Stimulated activated memory B cell treated with anti-CD40 and anti-IgM and Interleukin-4, amounts not matched to agents 10 μg/mL and 1 μg/mL and 100 μg/mL, for 72 hours (primary cell): ENCODE measurements around the gene POLR1H.

Source experiments
- ATAC-seq: fragments of 150-1000 bp; cut with Tn5 transposase; 2 replicates; pipeline ENCODE4 v1.10.0; 2021
- H3K27ac Mint-ChIP-seq: one replicate; pipeline ENCODE4 v1.8.0; 2022; ENCODE audit warnings: mild to moderate bottlenecking, mixed read lengths
- H3K27me3 Mint-ChIP-seq: one replicate; pipeline ENCODE4 v1.8.0; 2022; ENCODE audit warnings: mixed read lengths
- H3K36me3 Mint-ChIP-seq: one replicate; pipeline ENCODE4 v1.8.0; 2022; ENCODE audit warnings: mixed read lengths
- H3K4me1 Mint-ChIP-seq: one replicate; pipeline ENCODE4 v1.8.0; 2022; ENCODE audit warnings: mixed read lengths
- H3K4me3 Mint-ChIP-seq: one replicate; pipeline ENCODE4 v1.8.0; 2022; ENCODE audit warnings: mild to moderate bottlenecking, moderate library complexity, mixed read lengths
- H3K9me3 Mint-ChIP-seq: one replicate; pipeline ENCODE4 v1.8.0; 2022; ENCODE audit warnings: mixed read lengths

POLR1H gene

DNA sequence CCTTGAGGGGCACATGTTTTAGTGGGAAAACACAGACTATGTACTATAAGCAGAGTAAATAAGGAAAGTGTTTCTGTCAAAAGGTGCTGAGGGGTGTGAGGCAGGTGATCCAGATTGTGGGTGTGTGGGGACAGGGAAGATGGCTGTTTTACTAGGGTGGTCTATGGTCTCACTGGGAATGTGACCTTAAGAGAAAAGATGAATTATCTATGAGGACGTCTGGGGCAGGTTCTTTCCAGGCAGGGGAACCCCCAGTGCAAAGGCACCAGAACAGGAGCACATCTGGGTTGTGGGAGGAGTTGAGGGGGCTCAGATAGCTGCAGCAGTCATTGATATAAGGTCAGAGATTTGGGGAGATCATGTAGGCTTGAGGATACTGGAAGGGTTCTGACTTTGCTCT is 18.2 kb upstream of the POLR1H start:
- ATAC-seq: no peak
- Mint-ChIP-seq H3K4me1 (peaks cover 22% of the 10 kb centered on the region), H3K27me3 (no peaks in the 10 kb centered on the region), H3K9me3 (no peaks in the 10 kb centered on the region), H3K36me3 (peaks cover 20% of the 10 kb centered on the region), H3K4me3 (no peak overlapping the region), H3K27ac (peak overlapping the region; percentile 5)

- no peaks in the 10 kb centered on the region for H3K27me3 Mint-ChIP-seq
- peaks cover 20% of the 10 kb centered on the region for H3K36me3 Mint-ChIP-seq
- peak overlapping the region; percentile 5 for H3K27ac Mint-ChIP-seq
- peaks cover 22% of the 10 kb centered on the region for H3K4me1 Mint-ChIP-seq
- no peak overlapping the region for H3K4me3 Mint-ChIP-seq
- no peak for ATAC-seq
- H3K9me3 Mint-ChIP-seq: no peaks in the 10 kb centered on the region
These were observed 17.3 kb upstream of the POLR1H start for GRCh38 chr6:30043744-30044143.

- H3K27me3 Mint-ChIP-seq: no peaks in the 10 kb centered on the region
- peaks cover 20% of the 10 kb centered on the region for H3K36me3 Mint-ChIP-seq
- H3K9me3 Mint-ChIP-seq: no peaks in the 10 kb centered on the region
- no peak overlapping the region for H3K27ac Mint-ChIP-seq
- ATAC-seq: no peak
- H3K4me1 Mint-ChIP-seq: peaks cover 22% of the 10 kb centered on the region
- H3K4me3 Mint-ChIP-seq: no peak overlapping the region
These were observed 16.4 kb upstream of the POLR1H start for GRCh38 chr6:30044630-30045029.

- Mint-ChIP-seq H3K27ac (no peak overlapping the region), H3K27me3 (no peaks in the 10 kb centered on the region), H3K4me1 (peaks cover 22% of the 10 kb centered on the region), H3K4me3 (no peak overlapping the region), H3K36me3 (peaks cover 16% of the 10 kb centered on the region), H3K9me3 (no peaks in the 10 kb centered on the region)
- ATAC-seq: no peak
These were observed 13.8 kb upstream of the POLR1H start for GRCh38 chr6:30047220-30047619.

GRCh38 chr6:30053682-30054081 is 7.4 kb upstream of the POLR1H start:
- peaks cover 21% of the 10 kb centered on the region for H3K36me3 Mint-ChIP-seq
- no peaks in the 10 kb centered on the region for H3K27me3 Mint-ChIP-seq
- no peak overlapping the region for H3K27ac Mint-ChIP-seq
- H3K4me3 Mint-ChIP-seq: no peak overlapping the region
- peaks cover 6% of the 10 kb centered on the region for H3K4me1 Mint-ChIP-seq
- ATAC-seq: no peak
- H3K9me3 Mint-ChIP-seq: no peaks in the 10 kb centered on the region

GRCh38 chr6:30055513-30055912 is 5.6 kb upstream of the POLR1H start:
- Mint-ChIP-seq H3K27ac (no peak overlapping the region), H3K9me3 (no peaks in the 10 kb centered on the region), H3K36me3 (peaks cover 21% of the 10 kb centered on the region), H3K4me1 (peaks cover 14% of the 10 kb centered on the region), H3K27me3 (no peaks in the 10 kb centered on the region), H3K4me3 (no peak overlapping the region)
- ATAC-seq: no peak

- no peaks in the 10 kb centered on the region for H3K9me3 Mint-ChIP-seq
- H3K27me3 Mint-ChIP-seq: no peaks in the 10 kb centered on the region
- H3K27ac Mint-ChIP-seq: peak overlapping the region; percentile 91
- peaks cover 28% of the 10 kb centered on the region for H3K4me1 Mint-ChIP-seq
- H3K36me3 Mint-ChIP-seq: peaks cover 25% of the 10 kb centered on the region
- ATAC-seq: peak; percentile 68
- H3K4me3 Mint-ChIP-seq: peak overlapping the region; percentile 91
These were observed 416 bp upstream of the POLR1H start for GRCh38 chr6:30060606-30061091.

- Mint-ChIP-seq H3K9me3 (no peaks in the 10 kb centered on the region), H3K4me3 (peak overlapping the region; percentile 91), H3K27ac (peak overlapping the region; percentile 91), H3K4me1 (peaks cover 36% of the 10 kb centered on the region), H3K36me3 (peaks cover 18% of the 10 kb centered on the region), H3K27me3 (no peaks in the 10 kb centered on the region)
- peak; percentile 40 for ATAC-seq
These were observed 893 bp downstream of the POLR1H start for GRCh38 chr6:30061858-30062458.

- peaks cover 14% of the 10 kb centered on the region for H3K36me3 Mint-ChIP-seq
- no peak overlapping the region for H3K4me3 Mint-ChIP-seq
- peak overlapping the region; percentile 43 for H3K27ac Mint-ChIP-seq
- ATAC-seq: no peak
- H3K27me3 Mint-ChIP-seq: no peaks in the 10 kb centered on the region
- H3K9me3 Mint-ChIP-seq: no peaks in the 10 kb centered on the region
- peaks cover 42% of the 10 kb centered on the region for H3K4me1 Mint-ChIP-seq
These were observed 1.6 kb downstream of the POLR1H start for GRCh38 chr6:30062471-30063178.

- H3K36me3 Mint-ChIP-seq: peaks cover 18% of the 10 kb centered on the region
- H3K27ac Mint-ChIP-seq: peak overlapping the region; percentile 43
- ATAC-seq: no peak
- no peak overlapping the region for H3K4me3 Mint-ChIP-seq
- H3K27me3 Mint-ChIP-seq: no peaks in the 10 kb centered on the region
- H3K9me3 Mint-ChIP-seq: no peaks in the 10 kb centered on the region
- H3K4me1 Mint-ChIP-seq: peaks cover 49% of the 10 kb centered on the region
These were observed 2.2 kb downstream of the POLR1H start for GRCh38 chr6:30063315-30063714.

DNA sequence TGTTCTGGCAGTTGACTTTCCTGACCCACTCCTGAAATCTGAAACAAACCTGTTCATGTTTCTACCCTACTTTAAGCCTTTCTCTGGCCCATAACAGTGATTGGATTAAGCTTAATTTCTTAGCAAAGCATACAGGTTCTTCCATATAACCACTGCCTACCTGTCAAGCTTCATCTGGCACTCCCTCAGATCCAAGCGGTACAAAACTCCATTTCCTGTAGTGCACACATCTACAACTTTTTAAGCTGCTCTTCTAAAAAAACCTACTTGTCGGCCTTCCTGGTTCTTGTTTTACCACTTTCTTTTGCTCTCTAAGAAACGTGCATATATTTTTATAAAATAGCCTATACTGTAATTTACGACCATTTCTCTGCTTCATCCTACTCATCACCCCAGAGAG is 5.0 kb downstream of the POLR1H start:
- no peak for ATAC-seq
- Mint-ChIP-seq H3K4me1 (peaks cover 52% of the 10 kb centered on the region), H3K9me3 (no peaks in the 10 kb centered on the region), H3K4me3 (peak overlapping the region; percentile 88), H3K36me3 (peaks cover 45% of the 10 kb centered on the region), H3K27ac (peak overlapping the region; percentile 85), H3K27me3 (peaks cover 9% of the 10 kb centered on the region)

- Mint-ChIP-seq H3K27me3 (peaks cover 14% of the 10 kb centered on the region), H3K4me3 (peak within 1 kb of the TSS; percentile 88), H3K4me1 (peaks cover 53% of the 10 kb centered on the region), H3K9me3 (no peaks in the 10 kb centered on the region), H3K36me3 (peaks cover 49% of the 10 kb centered on the region), H3K27ac (peak within 1 kb of the TSS; percentile 85)
- peak; percentile 100 for ATAC-seq
These were observed 5.8 kb downstream of the POLR1H start, which contains the start of gene PPP1R11 for GRCh38 chr6:30066577-30067459. TSS of gene PPP1R11 (plus strand) at chr6:30067198. CDS start at chr6:30067411, 213 bp downstream.

DNA sequence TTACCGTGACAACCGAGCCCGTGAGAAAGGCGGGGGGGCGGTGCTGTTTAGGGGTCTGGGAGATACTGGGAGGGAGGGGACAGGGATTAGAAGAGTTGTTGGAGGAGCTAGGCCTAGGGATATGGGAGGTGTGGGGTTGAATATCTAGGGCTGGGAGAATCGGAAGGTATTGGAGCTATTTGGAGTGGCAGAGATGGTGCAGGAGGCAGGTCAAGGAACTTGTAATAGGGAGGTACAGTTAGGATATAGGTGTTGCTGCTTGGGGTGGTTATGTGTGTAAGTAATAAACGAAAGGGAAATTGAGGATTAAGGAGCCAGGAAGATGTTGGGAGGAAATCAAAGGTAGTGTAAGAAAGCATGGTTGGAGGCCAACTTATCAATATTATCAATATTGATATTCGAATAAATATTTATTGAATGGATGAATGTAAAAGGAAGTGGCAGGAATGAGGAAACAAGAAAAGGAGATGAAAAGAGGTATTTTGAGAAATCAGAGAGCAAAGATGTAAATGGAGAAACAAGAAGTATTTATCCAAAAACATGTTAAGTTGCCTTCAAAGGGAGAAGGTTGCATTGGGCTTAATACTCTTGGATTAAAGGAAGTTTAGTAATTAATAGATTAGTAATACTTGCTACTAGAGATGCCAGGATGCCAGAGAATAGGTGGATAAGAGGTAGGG is 6.5 kb downstream of the POLR1H start:
- ATAC-seq: no peak
- Mint-ChIP-seq H3K27me3 (peaks cover 22% of the 10 kb centered on the region), H3K9me3 (no peaks in the 10 kb centered on the region), H3K27ac (peak overlapping the region; percentile 85), H3K4me1 (peaks cover 56% of the 10 kb centered on the region), H3K36me3 (peaks cover 55% of the 10 kb centered on the region), H3K4me3 (peak overlapping the region; percentile 88)

- Mint-ChIP-seq H3K27me3 (peaks cover 55% of the 10 kb centered on the region), H3K9me3 (no peaks in the 10 kb centered on the region), H3K4me3 (no peak overlapping the region), H3K4me1 (peaks cover 55% of the 10 kb centered on the region), H3K27ac (no peak overlapping the region), H3K36me3 (peaks cover 56% of the 10 kb centered on the region)
- no peak for ATAC-seq
These were observed 10.2 kb downstream of the POLR1H start for GRCh38 chr6:30071081-30071818.
